Caco-2 (cell line): ENCODE measurements around the gene AKT2. TPM values are rescaled to one million over a fixed set of nuclear protein-coding genes. Genes with fewer than 3 reads are reported as not detected.

Experiments
- BruUV-seq: library from RNA; stranded (reverse); fragments of 400-500 nt; replicated peaks from 2 replicates; lab custom pipeline; 2021; lab: Mats Ljungman, UMichigan
- CTCF ChIA-PET: fragments of 300-600 bp; sonication (Branson Sonifier 250); formaldehyde crosslinking; loops from one replicate; lab custom pipeline; 2022; ENCODE audit warnings: antibody characterized with exemption; lab: Charles Lee
- POLR2A ChIA-PET: fragments of 300-600 bp; sonication (Branson Sonifier 250); formaldehyde crosslinking; loops from one replicate; lab custom pipeline; 2022; ENCODE audit warnings: antibody characterized with exemption; lab: Charles Lee
- DNase-seq, 2 experiments: peaks; one replicate each; pipeline versions ENCODE4 v3.0.0 to v3.0.0-alpha.2; 2020 to 2022
- H3K27me3 ChIP-seq: replicated peaks from 2 replicates; pipeline ENCODE4 v1.6.0; 2011; ENCODE audit warnings: low read length; ENCODE audit not compliant: control insufficient read depth, insufficient read depth
- H3K36me3 ChIP-seq: 2 replicates; pipeline ENCODE4 v1.5.1; 2011; ENCODE audit warnings: low read length; ENCODE audit not compliant: control insufficient read depth, insufficient read depth
- H3K4me1 ChIP-seq: fragments of 250-450 bp; sonication (Bioruptor Pico); 2 replicates; pipeline ENCODE4 v1.5.1; 2020; ENCODE audit warnings: mild to moderate bottlenecking
- H3K4me3 ChIP-seq: 2 replicates; pipeline ENCODE4 v1.5.1; 2011; ENCODE audit warnings: low read depth, mild to moderate bottlenecking, control low read depth, low read length
- H3K9me3 ChIP-seq: fragments of 250-450 bp; sonication (Bioruptor Pico); 2 replicates; pipeline ENCODE4 v1.5.1; 2020; ENCODE audit warnings: mild to moderate bottlenecking, moderate library complexity
- H3K27ac Mint-ChIP-seq: one replicate; pipeline ENCODE4 v1.8.0; 2022; ENCODE audit warnings: mixed read lengths; ENCODE audit not compliant: unreplicated experiment
- H3K27me3 Mint-ChIP-seq: one replicate; pipeline ENCODE4 v1.8.0; 2022; ENCODE audit warnings: mixed read lengths; ENCODE audit not compliant: insufficient read depth, unreplicated experiment
- H3K36me3 Mint-ChIP-seq: one replicate; pipeline ENCODE4 v1.8.0; 2022; ENCODE audit warnings: mild to moderate bottlenecking, mixed read lengths; ENCODE audit not compliant: insufficient read depth, unreplicated experiment
- H3K4me1 Mint-ChIP-seq: one replicate; pipeline ENCODE4 v1.8.0; 2022; ENCODE audit warnings: low read depth, mixed read lengths; ENCODE audit not compliant: unreplicated experiment
- H3K4me3 Mint-ChIP-seq: one replicate; pipeline ENCODE4 v1.8.0; 2022; ENCODE audit warnings: mild to moderate bottlenecking, moderate library complexity, mixed read lengths; ENCODE audit not compliant: unreplicated experiment
- H3K9me3 Mint-ChIP-seq: one replicate; pipeline ENCODE4 v1.8.0; 2022; ENCODE audit warnings: mixed read lengths; ENCODE audit not compliant: unreplicated experiment
- CTCF ChIP-seq, 2 experiments: fragments of 200-600 bp in 1 of 2; IDR thresholded peaks; 1 replicate in 1 of 2; 2 replicates in 1 of 2; pipeline versions ENCODE4 v1.5.1 to v1.8.0; 2011 to 2022; ENCODE audit warnings: antibody characterized with exemption in 1 of 2, control low read depth in 1 of 2, inconsistent platforms in 1 of 2, low read depth in 1 of 2, low read length in 1 of 2, mild to moderate bottlenecking in 1 of 2, moderate library complexity in 1 of 2; ENCODE audit not compliant: insufficient read depth in 1 of 2, severe bottlenecking in 1 of 2, unreplicated experiment in 1 of 2
- intact Hi-C: fragments of 100-400 bp; cut with micrococcal nuclease; formaldehyde crosslinking; loops from one replicate; pipeline ENCODE4 v1.10.0; 2022; ENCODE audit not compliant: unreplicated experiment
- total RNA-seq: library from RNA; stranded (reverse); gene quantifications from 2 replicates; pipeline ENCODE4 v1.2.3, GENCODE V29; 2022

AKT2 gene
- total RNA-seq, 1 experiment from 2014 or later, result 169 TPM

GRCh38 chr19:40263440-40264313 is 21.5 kb downstream of the AKT2 start:
- Mint-ChIP-seq H3K27ac (no peak overlapping the region), H3K9me3 (no peaks in the 10 kb centered on the region), H3K4me1 (no peaks in the 10 kb centered on the region), H3K36me3 (peaks cover 37% of the 10 kb centered on the region), H3K27me3 (no peaks in the 10 kb centered on the region), H3K4me3 (no peak overlapping the region)
- BruUV-seq, result no TSS peak
- ChIA-PET CTCF (interaction anchor here (0.5 kb wide), 1 partner anchor 16 kb away, joined by 3 read pairs; no protein-coding TSS in a partner anchor), POLR2A (no interaction called here)
- no peak for TF ChIP-seq CTCF (IDR thresholded peaks at IDR 0.05; ENCODE audit: insufficient read depth in 1 of 2, low read depth in 1 of 2, low read length in 1 of 2, severe bottlenecking in 1 of 2, unreplicated experiment in 1 of 2)
- DNase-seq, result no peak
- Histone ChIP-seq H3K4me3 (no peak overlapping the region), H3K9me3 (no peaks in the 10 kb centered on the region), H3K27me3 (no peaks in the 10 kb centered on the region), H3K36me3 (peaks cover 6% of the 10 kb centered on the region), H3K4me1 (no peaks in the 10 kb centered on the region)
- intact Hi-C loops, result no loop called here

GRCh38 chr19:40262422-40262821 is 22.7 kb downstream of the AKT2 start:
- H3K4me3 Mint-ChIP-seq, result no peak overlapping the region
- ChIA-PET POLR2A (no interaction called here), CTCF (interaction anchor here (0.6 kb wide), 1 partner anchor 61 kb away, joined by 3 read pairs; no protein-coding TSS in a partner anchor)
- Histone ChIP-seq H3K9me3 (no peaks in the 10 kb centered on the region), H3K27me3 (no peaks in the 10 kb centered on the region), H3K36me3 (peaks cover 6% of the 10 kb centered on the region), H3K4me3 (no peak overlapping the region), H3K4me1 (no peaks in the 10 kb centered on the region)
- no peak for DNase-seq
- no peaks in the 10 kb centered on the region for H3K27me3 Mint-ChIP-seq
- intact Hi-C loops, result no loop called here
- H3K9me3 Mint-ChIP-seq, result no peaks in the 10 kb centered on the region
- H3K27ac Mint-ChIP-seq, result no peak overlapping the region
- no peak for TF ChIP-seq CTCF (IDR thresholded peaks at IDR 0.05; ENCODE audit: insufficient read depth in 1 of 2, low read depth in 1 of 2, low read length in 1 of 2, severe bottlenecking in 1 of 2, unreplicated experiment in 1 of 2)
- H3K36me3 Mint-ChIP-seq, result peaks cover 39% of the 10 kb centered on the region
- H3K4me1 Mint-ChIP-seq, result no peaks in the 10 kb centered on the region
- BruUV-seq, result no TSS peak

DNA sequence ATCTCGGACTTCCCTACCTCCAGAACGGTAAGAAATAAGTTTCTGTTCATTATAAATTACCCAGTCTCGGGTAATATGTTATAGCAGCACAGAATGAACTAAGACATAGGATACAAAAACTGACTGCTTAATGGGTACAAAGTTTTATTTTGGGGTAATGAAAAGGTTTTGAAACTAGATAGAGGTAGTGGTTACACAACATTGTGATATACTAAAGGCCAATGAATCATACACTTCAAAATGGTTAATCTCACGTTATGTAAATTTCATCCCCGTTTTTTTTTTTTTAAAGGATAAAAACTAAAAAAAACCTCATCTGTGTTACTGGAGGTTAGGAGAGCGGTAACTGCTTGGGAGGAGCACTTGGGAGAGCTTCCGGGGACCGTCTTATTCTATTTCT is 23.5 kb downstream of the AKT2 start:
- Mint-ChIP-seq H3K4me1 (no peaks in the 10 kb centered on the region), H3K27ac (no peak overlapping the region), H3K4me3 (no peak overlapping the region), H3K27me3 (no peaks in the 10 kb centered on the region), H3K9me3 (no peaks in the 10 kb centered on the region), H3K36me3 (peaks cover 34% of the 10 kb centered on the region)
- POLR2A ChIA-PET, result no interaction called here
- CTCF ChIA-PET, result no interaction called here
- Histone ChIP-seq H3K9me3 (no peaks in the 10 kb centered on the region), H3K36me3 (peaks cover 6% of the 10 kb centered on the region), H3K27me3 (no peaks in the 10 kb centered on the region), H3K4me3 (no peak overlapping the region), H3K4me1 (no peaks in the 10 kb centered on the region)
- no peak for DNase-seq
- intact Hi-C loops, result no loop called here
- TF ChIP-seq CTCF (IDR thresholded peaks at IDR 0.05; ENCODE audit: insufficient read depth in 1 of 2, low read depth in 1 of 2, low read length in 1 of 2, severe bottlenecking in 1 of 2, unreplicated experiment in 1 of 2), result no peak
- BruUV-seq, result no TSS peak
